Tibial nerve (tissue), 4 donors: Measurements from ENCODE around the gene EFTUD2.

ENCODE experiments used
- CTCF ChIP-seq, 5 experiments: fragments of 200-600 bp in 3 of 5; fragments of 450-650 bp in 2 of 5; sonication (generic) in 3 of 5; IDR thresholded peaks; one replicate each; pipeline ENCODE4 v1.5.1; 2016 to 2019; ENCODE audit warnings: antibody characterized with exemption in 5 of 5, mild to moderate bottlenecking in 3 of 5, moderate library complexity in 2 of 5
- EP300 ChIP-seq, 2 donors: sonication (generic); formaldehyde crosslinking; IDR thresholded peaks; one replicate each; pipeline ENCODE4 v1.6.1; 2017; ENCODE audit warnings: antibody characterized with exemption in 2 of 2, mild to moderate bottlenecking in 1 of 2
- POLR2A ChIP-seq, 2 donors: fragments of 450-650 bp; IDR thresholded peaks; one replicate each; pipeline ENCODE4 v1.6.1; 2017; ENCODE audit warnings: antibody characterized with exemption in 2 of 2, mild to moderate bottlenecking in 2 of 2, moderate library complexity in 2 of 2

- no peak for TF ChIP-seq CTCF (IDR thresholded peaks at IDR 0.05)
- no peak for TF ChIP-seq EP300 (IDR thresholded peaks at IDR 0.05)
- TF ChIP-seq POLR2A (IDR thresholded peaks at IDR 0.05) = no peak
Observed at GRCh38 chr17:44832805-44833204, 66.4 kb downstream of the EFTUD2 start.
